HG03571 (cell line): ENCODE measurements around the gene ETS2.

Experiments used
- ATAC-seq: cut with Tn5 transposase; IDR thresholded peaks from one replicate; pipeline ENCODE4 v1.9.1; 2021; ENCODE audit not compliant: unreplicated experiment

ETS2 gene

GRCh38 chr21:38777531-38777930, 28.2 kb upstream of the ETS2 start:
- ATAC-seq, result no peak

- ATAC-seq, result no peak
Measured at GRCh38 chr21:38780879-38781278, 24.9 kb upstream of the ETS2 start.

GRCh38 chr21:38784458-38785266, 21.1 kb upstream of the ETS2 start:
- ATAC-seq, result no peak

GRCh38 chr21:38785483-38785882, 20.2 kb upstream of the ETS2 start:
- ATAC-seq, result no peak

- no peak for ATAC-seq
Measured at GRCh38 chr21:38787016-38787415, 18.7 kb upstream of the ETS2 start.

GRCh38 chr21:38787461-38788274, 18.1 kb upstream of the ETS2 start:
- no peak for ATAC-seq

GRCh38 chr21:38788275-38788905, 17.3 kb upstream of the ETS2 start:
- no peak for ATAC-seq

- no peak for ATAC-seq
Measured at GRCh38 chr21:38789275-38789674, 16.5 kb upstream of the ETS2 start.

GRCh38 chr21:38790059-38790458, 15.7 kb upstream of the ETS2 start:
- no peak for ATAC-seq

- no peak for ATAC-seq
Measured at GRCh38 chr21:38790961-38791360, 14.8 kb upstream of the ETS2 start.

- no peak for ATAC-seq
Measured at GRCh38 chr21:38792676-38793459, 12.9 kb upstream of the ETS2 start.

- no peak for ATAC-seq
Measured at GRCh38 chr21:38793926-38794713, 11.6 kb upstream of the ETS2 start.

GRCh38 chr21:38794978-38795377, 10.8 kb upstream of the ETS2 start:
- no peak for ATAC-seq

- no peak for ATAC-seq
Measured at GRCh38 chr21:38795475-38795874, 10.3 kb upstream of the ETS2 start.

- no peak for ATAC-seq
Measured at GRCh38 chr21:38796424-38796823, 9.3 kb upstream of the ETS2 start.

GRCh38 chr21:38797470-38797869, 8.3 kb upstream of the ETS2 start:
- no peak for ATAC-seq

- ATAC-seq, result no peak
Measured at GRCh38 chr21:38798081-38798480, 7.6 kb upstream of the ETS2 start.

- no peak for ATAC-seq
Measured at GRCh38 chr21:38798481-38798882, 7.2 kb upstream of the ETS2 start.

- no peak for ATAC-seq
Measured at GRCh38 chr21:38800046-38800758, 5.5 kb upstream of the ETS2 start.
